ENCODE measurements around the gene SFT2D1.

Gene SFT2D1

DNA sequence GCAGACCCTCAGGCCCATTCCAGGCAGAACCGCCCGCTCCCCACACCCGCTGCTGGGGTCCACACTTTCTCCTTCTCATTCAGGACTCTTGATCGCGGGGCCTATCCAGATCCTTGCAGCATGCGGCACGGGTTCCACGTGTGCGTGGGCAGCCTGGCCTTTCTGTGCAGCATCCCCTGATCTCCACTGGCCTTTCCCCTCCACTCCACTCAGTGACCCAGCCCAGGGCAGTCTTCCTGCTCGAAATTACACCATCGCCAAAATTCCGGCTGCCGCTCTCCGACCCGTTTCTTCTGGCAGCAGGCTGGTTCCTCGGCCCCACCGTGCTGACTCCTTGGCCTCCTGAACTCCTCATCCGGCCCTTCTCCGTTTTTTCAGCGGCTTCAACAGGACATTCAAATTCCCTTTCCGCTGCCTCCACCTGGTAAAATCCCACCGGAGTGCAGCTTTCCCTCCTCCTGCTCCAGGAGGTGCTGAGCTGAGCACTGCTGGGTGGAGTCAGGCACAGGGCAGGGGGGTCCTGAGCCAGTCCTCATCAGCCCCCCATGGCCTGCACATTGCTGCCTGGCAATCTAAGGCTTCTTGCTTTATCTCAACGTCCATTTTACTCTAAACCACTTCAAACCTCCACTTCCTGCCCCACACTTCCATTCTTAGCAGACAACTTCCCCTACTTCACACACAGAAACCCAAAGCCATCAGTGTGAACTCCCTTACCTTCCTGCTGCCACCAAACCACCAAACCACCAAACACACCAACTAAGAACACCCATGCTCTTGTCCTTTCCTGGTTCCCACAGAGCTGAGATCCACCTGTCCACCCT, 9.0 kb downstream of the SFT2D1 start:
- DNase-seq (ENCODE audit: low read depth in 2 of 2): no peak

DNA sequence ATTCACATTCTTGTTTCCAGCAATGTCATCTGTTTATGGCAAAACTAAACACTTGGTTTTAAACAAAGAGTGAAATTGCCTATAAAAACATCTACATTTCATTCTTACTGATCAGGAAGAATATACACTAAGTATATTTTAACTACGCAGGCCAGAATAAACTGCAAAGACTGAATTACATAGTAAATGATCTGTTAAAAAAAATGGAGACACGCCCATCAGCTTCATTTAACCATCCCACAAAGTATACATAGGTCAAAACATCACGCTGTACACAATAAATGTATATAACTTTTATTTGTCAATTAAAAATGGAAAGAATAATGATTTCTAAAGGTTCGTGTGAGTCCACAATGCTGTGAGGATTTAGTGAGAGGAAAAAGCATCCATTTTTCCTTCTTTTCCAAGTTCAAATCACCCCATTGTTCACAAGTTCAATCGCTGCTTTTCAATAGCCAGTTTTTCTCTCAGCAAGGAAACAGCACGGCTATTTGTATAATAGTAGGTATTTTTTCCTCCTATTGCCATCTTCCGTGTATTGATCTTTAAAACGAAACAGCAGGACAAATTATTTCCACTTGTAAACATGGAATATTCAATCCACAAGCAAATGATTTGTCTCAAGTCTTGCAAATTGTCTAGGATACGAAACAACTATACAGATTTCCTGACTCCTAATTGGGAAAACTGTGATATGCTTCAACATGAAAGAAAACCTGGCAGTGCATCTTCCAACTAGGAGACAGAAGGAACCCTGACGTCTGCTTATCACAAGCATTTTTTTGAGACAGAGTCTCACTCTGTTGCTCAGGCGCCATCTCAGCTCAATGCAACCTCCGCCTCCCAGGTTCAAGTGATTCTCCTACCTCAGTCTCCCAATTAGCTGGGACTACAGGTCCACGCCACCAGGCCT, 10.6 kb downstream of the SFT2D1 start:
- no peak for DNase-seq (ENCODE audit: low read depth in 2 of 2)

DNA sequence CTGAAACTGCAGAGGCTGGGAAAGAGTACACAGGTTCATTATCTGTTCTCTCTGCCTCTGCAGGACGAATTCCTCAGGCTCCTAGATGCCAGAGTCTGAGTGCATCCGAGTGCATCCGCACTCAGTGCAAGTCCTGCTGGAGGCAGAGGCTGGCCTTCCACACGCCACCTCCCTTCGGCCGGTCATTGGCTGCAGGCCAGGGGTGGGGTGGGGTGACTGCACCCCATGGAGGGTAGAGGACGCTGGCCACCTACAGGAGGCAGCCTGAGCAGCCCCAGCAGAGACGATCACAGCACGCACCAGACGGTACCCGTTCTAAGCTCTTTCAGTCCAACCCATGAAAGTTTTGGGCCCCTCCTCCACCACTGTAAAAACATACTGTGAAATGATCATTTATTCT, 11.7 kb downstream of the SFT2D1 start:
- DNase-seq (ENCODE audit: low read depth in 2 of 2): no peak

DNA sequence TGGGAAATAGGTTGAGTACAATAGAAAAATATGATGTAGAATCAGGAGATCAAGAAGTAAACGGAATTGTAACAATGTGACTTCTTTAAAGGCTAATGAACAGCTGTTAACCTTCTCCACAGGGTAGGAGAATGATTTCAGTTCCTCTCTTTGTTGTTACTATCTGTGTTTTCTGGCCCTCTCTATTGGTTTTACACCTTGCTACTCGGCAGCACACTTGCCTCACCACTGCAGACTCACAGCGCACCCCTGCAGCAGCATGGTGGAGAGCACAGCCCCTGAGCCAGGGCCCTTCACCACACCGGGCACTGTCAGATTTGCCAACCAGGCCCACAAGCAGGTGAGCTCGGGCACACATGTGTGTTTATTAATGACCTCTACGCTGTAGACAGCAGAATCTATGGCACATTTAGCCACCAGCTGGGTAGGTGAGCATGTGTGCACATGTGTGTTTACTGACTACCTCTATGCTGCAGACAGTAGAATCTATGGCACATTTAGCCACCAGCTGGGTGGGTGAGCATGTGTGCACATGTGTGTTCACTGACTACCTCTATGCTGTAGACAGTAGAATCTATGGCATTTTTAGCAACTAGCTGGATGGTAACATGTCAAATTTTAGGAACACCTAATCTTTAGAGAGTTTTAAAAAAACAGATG, 16.8 kb downstream of the SFT2D1 start:
- DNase-seq (ENCODE audit: low read depth in 2 of 2): no peak

DNA sequence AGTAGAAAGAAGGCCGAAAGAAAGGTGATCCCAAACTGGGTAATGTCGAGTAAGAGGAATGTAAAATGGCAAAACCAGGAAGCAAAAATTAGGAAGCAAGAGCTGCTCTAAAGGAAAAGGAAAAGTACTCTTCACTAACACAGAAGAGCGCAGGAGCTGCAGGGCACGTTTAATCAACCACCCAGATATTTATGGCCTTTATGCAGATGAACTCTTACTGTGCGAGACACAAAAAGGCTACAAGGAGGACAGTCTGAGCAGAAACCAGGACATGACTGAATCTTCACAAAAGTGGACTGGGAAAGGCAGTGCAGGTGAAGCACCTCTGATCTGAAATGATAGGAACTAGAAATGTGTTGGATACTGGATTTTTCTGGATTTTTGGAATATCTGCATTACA, 18.9 kb downstream of the SFT2D1 start:
- DNase-seq (ENCODE audit: low read depth in 2 of 2): no peak

DNA sequence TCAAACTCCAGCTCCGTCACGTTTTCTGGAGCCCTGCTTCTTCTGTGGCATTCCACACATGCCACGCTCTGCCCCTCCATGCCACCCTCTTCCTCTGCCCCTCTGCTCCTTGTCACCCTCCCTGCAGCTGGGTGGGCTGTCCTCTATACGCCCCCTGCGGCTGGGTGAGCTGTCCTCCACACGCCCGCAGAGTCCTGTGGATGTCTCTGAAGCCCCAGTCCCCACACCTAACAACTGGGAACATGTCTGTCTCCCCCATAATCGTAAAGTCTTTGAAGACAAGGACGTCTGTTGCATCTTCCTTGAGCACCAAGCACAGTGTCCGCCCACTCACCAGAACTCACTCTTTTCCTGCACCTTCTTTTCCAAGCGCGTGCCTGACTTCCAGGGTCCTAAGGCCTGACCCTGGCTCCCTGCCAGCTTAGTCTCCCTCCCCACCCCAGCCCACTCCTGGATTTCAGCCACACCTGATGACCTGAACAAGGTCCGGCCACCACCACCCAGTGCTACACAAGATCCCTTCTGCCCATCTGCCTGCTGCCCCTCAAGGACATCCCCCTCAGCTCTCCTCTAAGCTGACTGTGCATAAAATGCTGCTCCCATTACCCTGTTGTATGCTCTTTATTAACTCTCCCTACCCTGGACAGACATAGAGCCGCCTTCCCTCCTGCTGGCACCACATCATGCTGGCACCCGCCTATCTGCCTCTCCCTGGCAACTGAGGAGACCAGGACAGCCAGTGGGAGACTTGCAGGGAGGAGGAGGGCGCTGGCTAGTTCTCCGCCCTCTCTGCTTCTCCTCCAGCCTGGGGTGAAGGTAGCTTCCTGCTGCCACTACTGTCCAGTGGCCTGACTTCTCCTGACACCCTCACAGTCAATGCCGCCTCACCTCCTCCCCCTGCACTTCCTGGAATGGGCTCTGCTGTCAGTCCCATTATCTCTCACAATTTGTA, 23.4 kb downstream of the SFT2D1 start:
- DNase-seq (ENCODE audit: low read depth in 2 of 2): no peak

DNA sequence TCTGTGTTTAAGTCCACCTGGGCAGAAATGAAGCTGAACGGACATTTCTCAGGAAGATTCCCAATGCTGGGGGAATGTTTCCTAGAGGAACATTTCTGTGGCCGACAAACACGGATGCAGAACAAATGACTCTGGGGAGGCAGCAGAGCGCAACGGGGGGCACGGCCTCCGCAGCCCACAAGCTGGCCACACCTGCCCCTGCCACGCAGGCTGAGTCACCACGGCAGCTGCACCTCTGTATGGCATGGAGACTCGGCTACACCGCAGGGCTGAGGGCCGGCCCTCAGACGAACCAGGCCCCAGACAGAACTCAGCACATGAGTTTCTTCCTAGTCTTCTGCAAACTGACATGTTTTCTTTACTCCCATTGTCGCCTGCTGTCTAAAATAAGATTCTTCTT, 24.1 kb downstream of the SFT2D1 start:
- no peak for DNase-seq (ENCODE audit: low read depth in 2 of 2)

DNA sequence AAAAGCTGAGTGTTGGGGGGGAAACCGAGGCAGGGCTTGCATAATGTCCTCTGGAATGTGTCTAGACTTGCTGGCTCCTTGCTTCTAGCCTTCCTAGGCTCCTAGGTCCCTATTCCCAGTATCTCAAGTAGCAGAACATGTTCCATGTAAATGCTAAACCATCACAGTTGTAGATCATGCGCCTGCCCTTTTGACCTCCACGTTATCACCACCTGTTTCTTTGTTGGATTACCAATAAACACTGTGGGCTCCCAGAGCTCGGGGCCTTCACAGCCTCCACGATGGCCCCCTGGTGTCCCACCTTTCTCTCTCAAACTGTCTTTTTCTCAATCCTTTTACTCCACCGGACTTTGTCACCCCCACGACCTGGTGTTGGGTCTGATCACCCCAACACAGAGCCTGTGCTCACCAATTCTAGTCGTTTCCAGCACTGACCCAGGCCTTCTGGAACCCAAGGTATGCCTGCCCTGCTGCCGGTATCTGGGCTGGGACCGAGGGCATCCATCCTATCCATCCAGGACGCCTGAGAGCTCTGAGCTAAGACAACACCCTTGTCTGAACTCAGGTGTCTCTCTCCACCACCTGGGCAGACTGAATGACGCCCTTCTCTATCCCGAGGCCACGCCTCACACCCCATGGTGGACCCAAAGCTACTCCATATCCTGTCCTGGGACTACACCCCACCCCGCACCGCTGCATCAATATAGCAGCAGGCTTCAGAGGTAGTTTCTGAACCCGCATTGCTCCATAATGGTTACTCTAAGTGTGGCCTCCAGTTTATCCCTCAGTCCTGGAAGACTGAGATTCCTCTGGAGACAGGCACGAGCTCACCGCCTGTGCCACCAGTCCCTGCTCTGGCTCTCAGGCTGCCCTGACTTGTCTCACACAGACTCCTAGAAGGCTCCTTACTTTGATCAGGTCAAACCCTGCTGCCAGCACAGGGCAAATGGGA, 24.8 kb downstream of the SFT2D1 start:
- no peak for DNase-seq (ENCODE audit: low read depth in 2 of 2)

DNA sequence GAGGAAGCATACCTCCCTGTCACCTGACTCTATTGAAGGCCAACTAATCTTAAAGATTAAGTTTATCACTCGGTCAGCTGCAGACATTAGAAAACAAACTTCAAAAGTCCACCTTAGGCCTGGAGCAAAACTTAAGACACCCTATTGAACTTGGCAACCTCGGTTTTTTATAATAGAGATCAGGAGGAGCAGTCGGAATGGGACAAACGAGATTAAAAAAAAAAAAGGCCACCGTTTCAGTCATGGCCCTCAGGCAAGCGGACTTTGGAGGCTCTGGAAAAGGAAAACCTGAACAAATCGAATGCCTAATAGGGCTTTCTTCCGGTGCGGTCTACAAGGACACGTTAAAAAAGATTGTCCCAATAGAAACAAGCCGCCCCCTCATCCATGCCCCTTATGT, 26.9 kb downstream of the SFT2D1 start:
- no peak for DNase-seq (ENCODE audit: low read depth in 2 of 2)

DNA sequence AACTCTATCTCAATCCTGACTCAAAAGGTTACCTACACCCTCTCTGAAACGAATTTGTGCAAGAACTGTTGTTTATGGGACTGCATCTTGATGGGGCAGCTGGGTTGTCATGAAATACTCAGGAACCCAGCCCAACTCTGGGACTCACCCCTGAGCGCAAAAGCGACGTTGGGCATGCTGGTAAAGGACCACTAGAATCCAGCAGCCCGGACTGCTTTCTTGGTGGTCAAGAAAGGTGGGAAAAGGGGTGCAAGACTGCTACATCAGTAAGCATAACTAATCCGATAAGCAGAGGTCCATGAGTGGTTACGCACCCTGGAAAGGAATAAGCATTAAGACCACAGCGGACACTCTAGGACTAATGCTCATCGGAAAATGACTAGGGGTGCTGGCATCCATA, 27.9 kb downstream of the SFT2D1 start:
- no peak for DNase-seq (ENCODE audit: low read depth in 2 of 2)

DNA sequence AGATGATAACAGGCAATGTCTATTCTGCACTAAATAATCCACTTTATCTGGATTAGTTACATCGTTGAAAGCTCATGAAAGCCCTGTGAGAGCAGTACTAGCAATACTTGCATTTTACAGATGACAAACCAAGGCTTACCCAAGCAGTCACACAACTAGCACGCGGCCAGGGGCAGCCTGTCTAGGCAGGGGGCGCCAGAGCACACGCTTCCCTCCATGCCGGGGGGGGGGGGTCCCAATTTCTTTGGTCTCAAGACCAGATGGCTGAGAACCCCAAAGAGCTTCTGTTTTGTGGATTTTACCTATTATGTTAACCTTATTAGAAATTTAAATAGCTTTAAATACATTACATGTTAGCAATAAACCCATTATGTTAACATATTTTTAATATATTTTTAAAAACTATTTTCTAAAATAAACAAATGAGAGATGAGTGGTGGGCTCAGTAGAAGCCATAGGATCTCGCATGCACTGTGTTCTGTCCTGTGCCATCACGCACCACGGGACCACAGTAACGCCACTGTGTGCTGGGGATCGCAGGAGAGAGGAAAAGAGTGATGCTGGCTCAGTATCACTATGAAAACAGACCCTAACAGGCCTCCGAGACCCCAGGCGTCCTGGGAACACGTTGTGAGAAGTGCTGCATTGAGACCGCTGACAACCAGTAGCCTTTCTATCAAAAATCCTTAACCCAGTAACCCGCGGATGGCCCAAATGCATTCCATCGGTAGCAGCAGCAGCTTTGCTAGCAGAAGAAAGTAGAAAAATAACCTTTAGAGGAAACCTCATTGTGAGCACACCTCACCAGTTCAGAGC, 28.9 kb downstream of the SFT2D1 start:
- no peak for DNase-seq (ENCODE audit: low read depth in 2 of 2)

DNA sequence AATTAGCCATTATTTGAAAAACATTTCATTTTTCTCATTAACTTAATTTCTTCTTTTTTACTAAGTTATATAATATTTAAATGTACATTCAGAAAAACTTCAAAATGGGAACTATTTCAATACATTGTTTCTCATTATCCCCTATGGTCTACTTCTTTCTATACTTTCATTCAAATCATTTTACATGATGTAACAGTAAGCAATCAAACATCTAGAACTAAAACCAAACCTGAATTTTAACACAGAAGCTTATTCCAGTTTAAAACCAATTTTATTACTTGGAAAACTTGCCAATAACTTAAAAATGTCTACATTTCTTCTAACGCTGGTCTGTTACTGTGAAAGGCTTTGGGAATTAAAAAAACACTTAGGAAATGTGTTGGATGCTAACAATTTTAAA, 29.5 kb downstream of the SFT2D1 start:
- DNase-seq (ENCODE audit: low read depth in 2 of 2): no peak

DNA sequence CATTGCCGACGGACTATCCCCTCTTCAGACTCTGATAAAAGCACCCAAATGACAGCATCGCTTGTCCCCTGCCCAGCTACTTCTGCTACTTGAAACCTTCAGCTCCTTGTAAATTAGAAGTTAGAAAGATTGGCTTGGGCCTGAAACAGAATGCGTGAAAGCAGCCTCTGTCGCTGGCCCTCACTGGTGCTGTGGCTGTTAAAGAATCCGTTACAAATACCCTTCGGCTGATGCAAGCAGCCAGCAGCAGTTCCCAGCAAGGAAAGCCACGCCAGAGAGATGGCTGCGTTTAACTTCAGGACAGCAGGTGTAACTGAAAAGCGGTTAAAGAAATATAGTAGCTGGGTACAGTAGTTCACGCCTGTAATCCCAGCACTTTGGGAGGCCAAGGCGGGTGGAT, 31.7 kb downstream of the SFT2D1 start:
- DNase-seq (ENCODE audit: low read depth in 2 of 2): no peak

DNA sequence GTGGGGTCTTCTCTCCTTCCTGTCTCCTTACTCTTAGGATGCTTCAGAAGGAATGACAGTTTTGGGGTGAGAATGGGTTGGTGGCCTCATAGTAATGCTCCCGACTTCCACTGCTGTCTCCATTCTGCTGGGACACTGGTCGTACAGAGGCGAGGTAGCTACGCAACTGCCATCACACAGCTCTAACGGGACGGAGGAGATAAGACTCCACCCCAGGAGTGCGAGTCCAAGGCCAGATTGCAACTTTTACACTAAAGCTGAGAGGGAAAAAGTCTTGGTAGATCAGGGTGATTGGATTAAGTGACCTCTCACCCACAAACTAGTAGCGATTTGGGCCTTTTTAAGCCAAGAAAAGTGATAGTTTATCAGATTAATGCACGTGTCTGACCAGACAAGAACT, 32.4 kb downstream of the SFT2D1 start:
- DNase-seq (ENCODE audit: low read depth in 2 of 2): no peak

DNA sequence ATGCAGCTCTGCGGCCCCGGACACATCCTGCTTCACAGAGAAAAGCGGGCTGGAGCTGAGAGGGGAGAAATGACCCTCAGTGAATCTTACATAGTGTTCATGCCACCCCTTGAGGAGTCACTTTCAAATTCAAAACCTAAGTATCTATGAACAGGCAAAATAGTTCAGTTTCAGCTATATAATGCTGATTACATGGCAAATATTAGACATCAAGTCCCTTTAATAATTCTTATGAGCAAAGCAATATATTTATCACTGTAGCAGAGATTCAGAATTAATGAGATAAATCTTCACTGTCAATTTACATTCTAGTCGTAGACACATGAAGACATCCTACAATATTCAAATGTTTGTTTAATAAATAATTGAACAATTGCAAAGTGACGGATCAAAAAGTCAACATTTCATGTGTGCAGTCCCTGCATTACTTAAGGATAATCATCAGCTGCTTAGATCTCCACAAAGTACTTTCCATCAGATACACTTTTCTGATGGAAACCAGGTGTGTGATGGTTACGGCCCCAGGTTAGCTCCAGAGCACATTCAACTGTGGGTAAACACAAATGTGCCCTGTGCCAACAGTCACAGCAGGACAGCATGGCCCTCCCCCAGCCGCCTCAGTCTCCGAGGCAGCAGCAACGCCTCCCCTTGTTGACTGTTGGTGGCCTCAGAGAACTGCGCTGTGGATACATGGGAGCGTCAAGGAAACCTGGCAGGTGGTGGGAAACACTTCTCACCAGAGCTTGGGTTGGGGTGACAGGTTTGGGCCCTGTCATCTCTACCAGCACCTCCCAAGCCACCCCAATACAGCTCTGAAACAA, 33.4 kb downstream of the SFT2D1 start:
- no peak for DNase-seq (ENCODE audit: low read depth in 2 of 2)

DNA sequence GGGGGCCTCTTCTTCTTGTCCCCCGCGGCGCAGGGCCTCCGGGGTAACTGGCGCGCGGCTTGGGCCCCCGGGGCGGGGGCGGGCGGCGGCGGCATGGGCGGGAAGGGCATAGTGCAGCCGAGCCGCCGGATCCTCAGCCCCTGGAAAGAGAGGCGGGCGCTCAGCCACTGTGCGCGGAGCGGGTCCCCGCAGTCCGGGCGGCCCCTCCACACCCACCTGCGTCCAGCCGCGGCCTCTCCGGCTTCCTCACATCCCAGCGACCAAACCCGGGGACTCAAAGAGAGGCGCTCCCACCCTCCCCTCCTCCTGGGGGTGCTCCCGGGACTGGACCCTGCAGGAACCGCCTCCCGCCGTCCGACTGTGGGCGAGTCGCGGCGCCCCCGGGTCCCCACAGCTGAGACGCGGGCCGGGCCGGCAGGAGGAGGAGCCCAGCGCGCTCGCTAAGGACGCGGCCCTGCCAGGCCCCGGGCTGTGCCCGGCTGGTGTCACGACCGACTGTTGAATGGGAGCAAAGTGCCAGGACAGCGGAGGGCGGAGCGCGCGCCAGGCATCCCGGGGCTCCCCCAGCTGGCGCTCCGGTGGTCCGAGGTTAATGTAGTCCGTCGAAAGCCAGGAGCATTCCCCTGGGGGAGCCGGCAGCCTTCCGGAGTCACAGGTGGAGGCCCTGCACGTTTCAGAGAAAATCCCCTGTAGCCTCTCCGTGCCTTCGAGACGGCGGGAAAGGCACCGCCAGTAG, 34.1 kb downstream of the SFT2D1 start, which contains the start of gene PRR18:
Gene PRR18, minus strand, starts transcription at position 360 of the 736 bp plus-strand sequence. Its CDS starts 250 bp downstream, at position 110.
- DNase-seq (ENCODE audit: low read depth in 2 of 2): no peak

All from stimulated activated CD8-positive, alpha-beta memory T cell treated with anti-CD3 and anti-CD28 coated beads, Interleukin-7, amount 100 ng/mL, for 1 hour (primary cell).